ENCODE data around the gene KCNK13. TPM values are rescaled to one million over a fixed set of nuclear protein-coding genes. Genes with fewer than 3 reads are reported as not detected.

The KCNK13 gene
- total and polyA plus RNA-seq, 9 of the 15 experiments (the other 6 are each of a cell fraction or from before 2014, with no cell fraction given): 0.03 to 0.05 TPM; not detected in 7

GRCh38 chr14:90027842-90028241 lies 34.0 kb upstream of the KCNK13 start (continued):
- TF ChIP-seq NONO (IDR thresholded peaks at IDR 0.05; ENCODE audit: low read depth in 2 of 2, low read length in 1 of 2) (no peak), TFE3 (CRISPR knock-in tag; IDR thresholded peaks at IDR 0.05) (no peak), ZNF57 (CRISPR knock-in tag; IDR thresholded peaks at IDR 0.05) (no peak), ZNF212 (CRISPR knock-in tag; IDR thresholded peaks at IDR 0.05) (no peak)

GRCh38 chr14:90034156-90034555 lies 27.6 kb upstream of the KCNK13 start:
- no peak for FAIRE-seq

More at GRCh38 chr14:90034156-90034555, 27.6 kb upstream of the KCNK13 start:
- no TSS peak for BruUV-seq (replicated peaks)
- H3K79me2 ChIP-seq (ENCODE audit: control insufficient read depth, insufficient read depth, low read length): no peaks in the 10 kb centered on the region
- in situ Hi-C loops (cut with MboI) (no loop called here), intact Hi-C loops (cut with micrococcal nuclease) (no loop called here)
- POLR2A ChIA-PET: no interaction called here
- H3K9me3 ChIP-seq (replicated peaks; ENCODE audit: control insufficient read depth, insufficient read depth, low read depth, low read length): no peaks in the 10 kb centered on the region
- DNase-seq (ENCODE audit: extremely low read depth in 1 of 4, low spot score in 3 of 4): no peak
- TF ChIP-seq, protein P1, sequence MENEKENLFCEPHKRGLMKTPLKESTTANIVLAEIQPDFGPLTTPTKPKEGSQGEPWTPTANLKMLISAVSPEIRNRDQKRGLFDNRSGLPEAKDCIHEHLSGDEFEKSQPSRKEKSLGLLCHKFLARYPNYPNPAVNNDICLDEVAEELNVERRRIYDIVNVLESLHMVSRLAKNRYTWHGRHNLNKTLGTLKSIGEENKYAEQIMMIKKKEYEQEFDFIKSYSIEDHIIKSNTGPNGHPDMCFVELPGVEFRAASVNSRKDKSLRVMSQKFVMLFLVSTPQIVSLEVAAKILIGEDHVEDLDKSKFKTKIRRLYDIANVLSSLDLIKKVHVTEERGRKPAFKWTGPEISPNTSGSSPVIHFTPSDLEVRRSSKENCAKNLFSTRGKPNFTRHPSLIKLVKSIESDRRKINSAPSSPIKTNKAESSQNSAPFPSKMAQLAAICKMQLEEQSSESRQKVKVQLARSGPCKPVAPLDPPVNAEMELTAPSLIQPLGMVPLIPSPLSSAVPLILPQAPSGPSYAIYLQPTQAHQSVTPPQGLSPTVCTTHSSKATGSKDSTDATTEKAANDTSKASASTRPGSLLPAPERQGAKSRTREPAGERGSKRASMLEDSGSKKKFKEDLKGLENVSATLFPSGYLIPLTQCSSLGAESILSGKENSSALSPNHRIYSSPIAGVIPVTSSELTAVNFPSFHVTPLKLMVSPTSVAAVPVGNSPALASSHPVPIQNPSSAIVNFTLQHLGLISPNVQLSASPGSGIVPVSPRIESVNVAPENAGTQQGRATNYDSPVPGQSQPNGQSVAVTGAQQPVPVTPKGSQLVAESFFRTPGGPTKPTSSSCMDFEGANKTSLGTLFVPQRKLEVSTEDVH (IDR thresholded peaks at IDR 0.05; ENCODE audit: low read depth, partially characterized antibody): no peak
- TF ChIP-seq NCOA6 (IDR thresholded peaks at IDR 0.05): no peak
- no peak for TF ChIP-seq HSF4 (CRISPR knock-in tag; IDR thresholded peaks at IDR 0.05; ENCODE audit: borderline replicate concordance)
- no peak for TF ChIP-seq L3MBTL2 (IDR thresholded peaks at IDR 0.05)
- TF ChIP-seq, protein P2, sequence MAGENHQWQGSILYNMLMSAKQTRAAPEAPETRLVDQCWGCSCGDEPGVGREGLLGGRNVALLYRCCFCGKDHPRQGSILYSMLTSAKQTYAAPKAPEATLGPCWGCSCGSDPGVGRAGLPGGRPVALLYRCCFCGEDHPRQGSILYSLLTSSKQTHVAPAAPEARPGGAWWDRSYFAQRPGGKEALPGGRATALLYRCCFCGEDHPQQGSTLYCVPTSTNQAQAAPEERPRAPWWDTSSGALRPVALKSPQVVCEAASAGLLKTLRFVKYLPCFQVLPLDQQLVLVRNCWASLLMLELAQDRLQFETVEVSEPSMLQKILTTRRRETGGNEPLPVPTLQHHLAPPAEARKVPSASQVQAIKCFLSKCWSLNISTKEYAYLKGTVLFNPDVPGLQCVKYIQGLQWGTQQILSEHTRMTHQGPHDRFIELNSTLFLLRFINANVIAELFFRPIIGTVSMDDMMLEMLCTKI (IDR thresholded peaks at IDR 0.05; ENCODE audit: partially characterized antibody): no peak
- TF ChIP-seq JUND (IDR thresholded peaks at IDR 0.05; ENCODE audit: borderline replicate concordance, low read depth, low read length): no peak
- no peak for TF ChIP-seq JUND (tag; IDR thresholded peaks at IDR 0.05; ENCODE audit: borderline replicate concordance, low read depth, low read length)
- no peak for TF ChIP-seq RBM15 (IDR thresholded peaks at IDR 0.05; ENCODE audit: insufficient read depth, low read length)
- TF ChIP-seq ZFP1 (CRISPR knock-in tag; IDR thresholded peaks at IDR 0.05): no peak
- TF ChIP-seq, protein P3, sequence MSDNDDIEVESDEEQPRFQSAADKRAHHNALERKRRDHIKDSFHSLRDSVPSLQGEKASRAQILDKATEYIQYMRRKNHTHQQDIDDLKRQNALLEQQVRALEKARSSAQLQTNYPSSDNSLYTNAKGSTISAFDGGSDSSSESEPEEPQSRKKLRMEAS (CRISPR knock-in tag; IDR thresholded peaks at IDR 0.05): no peak
- no peak for TF ChIP-seq FOXK2 (conservative IDR thresholded peaks at IDR 0.05 in 1 of 2, IDR thresholded peaks at IDR 0.05 in 1 of 2; ENCODE audit: low read depth in 2 of 2)
- no peak for TF ChIP-seq ATF7 (IDR thresholded peaks at IDR 0.05)
- WGBS (ENCODE audit: insufficient coverage, low coverage, missing lambda C conversion rate): 100% methylated on average over 2 of the region's 2 CpGs
- no peaks in the 10 kb centered on the region for H3K27me3 ChIP-seq (ENCODE audit: control insufficient read depth in 2 of 2, insufficient read depth in 2 of 2, low read length in 2 of 2)
- no peak overlapping the region for H3K4me2 ChIP-seq (ENCODE audit: insufficient read depth, low read length)
- no peaks in the 10 kb centered on the region for H3K4me1 ChIP-seq (replicated peaks in 1 of 2; ENCODE audit: control insufficient read depth in 2 of 2, insufficient read depth in 2 of 2, low read length in 2 of 2)
- H3K9me1 ChIP-seq (ENCODE audit: control insufficient read depth, insufficient read depth, low read length): no peaks in the 10 kb centered on the region
- no peak overlapping the region for H3K9ac ChIP-seq (ENCODE audit: insufficient read depth in 1 of 2, low read depth in 2 of 2, low read length in 2 of 2)
- no peak for ATAC-seq
- H2AFZ ChIP-seq (ENCODE audit: low read depth, low read length): no peak overlapping the region
- no peaks in the 10 kb centered on the region for H4K20me1 ChIP-seq (replicated peaks; ENCODE audit: control insufficient read depth, insufficient read depth, low read length)
- CTCF ChIA-PET (ENCODE audit: low intra/inter-chr PET ratio): no interaction called here
- no peak overlapping the region for H3K27ac ChIP-seq (ENCODE audit: extremely low read depth, low read depth, low read length)
- no peak overlapping the region for H3K4me3 ChIP-seq
- peaks cover 37% of the 10 kb centered on the region for H3K36me3 ChIP-seq (ENCODE audit: control insufficient read depth, insufficient read depth, low read length)
